Epidermal melanocyte (primary cell): ENCODE results near the gene RGS19.

ENCODE experiments used
- DNase-seq: peaks from one replicate; pipeline ENCODE4 v3.0.0; 2011; ENCODE audit warnings: low spot score; ENCODE audit not compliant: insufficient read length

Gene RGS19

GRCh38 chr20:64035933-64036345 is 43.4 kb downstream of the RGS19 start, which contains the start of gene C20orf204:
Gene C20orf204, plus strand, starts transcription at chr20:64036182. Its CDS starts 142 bp downstream, at chr20:64036324.
- DNase-seq = no peak

DNA sequence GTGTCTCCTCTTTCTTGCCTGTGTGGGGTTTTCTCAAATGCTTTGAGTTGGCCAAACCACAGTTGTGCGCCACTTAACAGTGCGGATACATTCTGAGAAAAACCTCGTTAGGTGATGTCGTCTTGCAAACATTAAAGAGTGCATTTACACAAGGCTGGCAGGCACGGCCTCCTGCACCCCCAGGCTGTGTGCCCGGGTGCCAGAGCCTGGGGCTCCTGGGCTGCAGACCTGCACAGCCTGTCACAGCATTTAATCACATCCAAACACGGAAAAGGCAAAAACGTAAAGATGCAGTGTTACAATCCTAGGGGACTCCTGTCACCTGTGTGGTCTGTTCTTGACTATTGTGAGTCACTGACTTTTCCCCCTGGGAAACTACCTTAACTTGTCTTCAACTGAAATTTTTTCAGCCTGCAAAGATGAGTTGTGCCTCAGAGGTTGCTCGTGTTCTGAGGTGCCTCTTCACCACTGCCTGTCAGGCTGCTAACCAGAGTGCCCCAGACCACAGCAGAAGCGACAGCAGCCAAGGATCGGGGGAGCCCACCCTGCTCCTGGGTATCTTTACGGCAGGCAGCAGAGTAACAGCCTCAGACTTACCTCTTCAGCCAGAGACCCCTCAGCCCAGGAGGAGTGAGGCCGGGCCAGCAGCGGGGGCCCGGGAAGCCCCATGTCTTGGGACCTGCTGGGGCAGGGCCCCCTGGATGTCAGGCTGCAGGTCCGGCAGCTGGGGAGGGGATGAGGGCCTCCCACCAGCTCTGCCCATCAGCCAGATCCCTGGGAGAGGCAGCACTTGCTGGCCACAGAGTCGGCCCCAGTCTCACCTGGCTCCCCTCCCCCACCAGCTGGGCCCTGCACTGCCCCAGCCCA is 44.0 kb downstream of the RGS19 start:
- DNase-seq = no peak

GRCh38 chr20:64033981-64034493 is 45.3 kb downstream of the RGS19 start:
- no peak for DNase-seq

DNA sequence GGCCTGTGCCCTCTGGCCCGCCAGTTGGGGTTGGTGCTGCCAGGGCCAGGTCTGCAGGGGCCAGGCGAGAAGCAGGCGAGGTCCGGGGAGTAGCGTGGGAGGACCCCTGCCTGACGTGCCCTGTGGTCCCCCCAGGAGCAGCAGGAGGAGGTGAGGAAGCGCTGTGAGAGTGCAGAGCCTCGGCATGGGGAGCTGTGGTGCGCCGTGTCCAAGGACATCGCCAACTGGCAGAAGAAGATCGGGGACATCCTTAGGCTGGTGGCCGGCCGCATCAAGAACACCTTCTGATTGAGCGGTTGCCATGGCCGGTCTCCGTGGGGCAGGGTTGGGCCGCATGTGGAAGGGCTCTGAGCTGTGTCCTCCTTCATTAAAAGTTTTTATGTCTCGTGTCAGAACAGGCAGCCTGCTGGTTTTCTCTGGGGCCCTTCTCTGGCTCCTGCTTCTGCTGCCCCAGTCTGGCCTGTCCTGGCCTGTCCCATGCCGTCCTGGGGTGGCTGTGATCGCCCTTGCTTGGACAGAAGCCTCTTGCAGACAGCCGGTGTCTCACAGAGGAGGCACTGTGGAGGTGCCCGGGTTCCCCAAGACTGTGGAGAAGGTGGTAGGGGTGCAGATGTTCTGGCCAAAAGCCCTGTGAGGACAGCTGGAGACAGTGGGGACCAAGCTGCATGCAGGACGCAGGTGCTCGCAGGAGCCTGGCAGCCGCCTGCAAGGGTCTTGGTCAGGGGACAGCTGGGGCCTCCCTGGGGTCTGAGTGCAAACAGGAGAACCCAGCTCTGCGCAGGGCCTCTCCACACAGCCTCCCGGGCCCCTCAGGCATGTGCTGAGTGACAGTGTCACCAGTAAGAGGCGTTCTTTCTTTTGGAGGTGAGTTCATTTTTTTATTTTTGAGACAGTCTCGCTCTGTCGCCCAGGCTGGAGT is 46.4 kb downstream of the RGS19 start:
- DNase-seq = no peak

GRCh38 chr20:64031822-64032314 is 47.5 kb downstream of the RGS19 start:
- no peak for DNase-seq

DNA sequence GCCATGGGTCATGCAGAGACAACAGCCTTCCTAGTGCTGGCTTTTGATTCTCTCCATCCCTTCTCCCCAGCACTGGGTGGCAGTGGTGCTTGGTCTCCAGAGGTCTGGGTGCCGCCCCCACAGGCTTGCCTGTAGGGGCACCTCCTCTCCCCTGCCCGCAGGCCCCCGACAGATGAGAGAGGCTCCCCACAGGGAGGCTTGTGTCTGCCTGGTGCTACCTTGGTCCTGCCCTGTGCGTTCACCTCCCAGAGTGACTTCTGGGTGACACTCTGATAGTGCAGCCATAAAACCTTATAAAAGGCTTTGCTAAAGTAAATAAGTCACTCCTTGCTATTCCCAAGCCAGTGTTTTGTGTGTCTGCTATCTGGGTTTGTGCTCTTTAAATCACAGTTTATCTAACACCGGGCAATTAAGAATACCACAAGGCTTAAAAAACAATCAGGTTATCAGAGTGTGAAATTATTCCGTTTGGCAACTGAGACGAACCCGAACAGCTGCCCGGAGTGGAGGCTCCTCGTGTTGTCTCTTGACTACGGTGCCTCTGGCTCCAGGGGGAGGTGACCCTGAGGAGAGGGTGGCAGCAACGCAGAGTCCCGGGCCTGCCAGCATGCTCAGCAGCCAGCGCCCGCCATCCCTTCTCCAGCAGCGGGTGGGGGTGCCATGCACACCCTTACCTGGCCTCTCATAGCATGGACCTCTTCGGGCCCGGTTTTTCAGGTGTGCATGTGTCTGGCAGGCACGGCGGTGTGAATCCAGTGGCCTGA is 48.8 kb downstream of the RGS19 start:
- DNase-seq = no peak

DNA sequence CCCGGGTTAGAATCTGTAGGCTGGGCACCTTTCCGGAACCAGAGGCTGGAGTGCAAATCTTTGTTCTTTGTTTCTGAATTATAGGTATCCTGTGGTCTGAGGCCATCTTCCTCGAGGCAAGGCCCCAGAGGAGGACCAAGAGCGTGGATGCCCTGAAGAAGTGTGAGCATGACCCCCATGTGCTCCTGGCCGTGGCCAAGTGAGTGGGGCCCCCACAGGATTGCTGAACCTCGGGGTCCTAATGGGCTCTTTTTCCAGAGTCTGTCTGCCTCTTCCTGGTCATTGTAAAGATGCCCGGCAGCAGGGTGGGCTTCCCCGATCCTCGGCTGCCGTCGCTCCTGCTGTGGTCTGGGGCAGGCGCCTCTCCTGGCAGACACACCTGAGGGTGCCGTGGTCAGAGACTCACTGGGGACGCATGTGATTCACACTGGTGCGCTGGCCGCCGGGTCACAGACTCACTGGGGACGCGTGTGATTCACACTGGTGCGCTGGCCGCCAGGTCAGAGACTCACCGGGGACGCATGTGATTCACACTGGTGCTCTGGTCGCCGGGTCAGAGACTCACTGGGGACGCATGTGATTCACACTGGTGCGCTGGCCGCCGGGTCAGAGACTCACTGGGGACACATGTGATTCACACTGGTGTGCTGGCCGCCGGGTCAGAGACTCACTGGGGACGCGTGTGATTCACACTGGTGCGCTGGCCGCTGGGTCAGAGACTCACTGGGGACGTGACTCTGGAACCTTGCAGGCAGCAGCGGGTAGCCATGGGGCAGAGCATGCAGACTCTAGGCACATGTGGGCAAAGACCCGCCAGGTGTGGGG is 49.8 kb downstream of the RGS19 start:
- no peak for DNase-seq

GRCh38 chr20:64027981-64028685 is 51.2 kb downstream of the RGS19 start:
- DNase-seq = no peak

GRCh38 chr20:64025826-64026412 is 53.4 kb downstream of the RGS19 start:
- DNase-seq = no peak

- no peak for DNase-seq
Observed at GRCh38 chr20:64025101-64025825, 54.1 kb downstream of the RGS19 start.

DNA sequence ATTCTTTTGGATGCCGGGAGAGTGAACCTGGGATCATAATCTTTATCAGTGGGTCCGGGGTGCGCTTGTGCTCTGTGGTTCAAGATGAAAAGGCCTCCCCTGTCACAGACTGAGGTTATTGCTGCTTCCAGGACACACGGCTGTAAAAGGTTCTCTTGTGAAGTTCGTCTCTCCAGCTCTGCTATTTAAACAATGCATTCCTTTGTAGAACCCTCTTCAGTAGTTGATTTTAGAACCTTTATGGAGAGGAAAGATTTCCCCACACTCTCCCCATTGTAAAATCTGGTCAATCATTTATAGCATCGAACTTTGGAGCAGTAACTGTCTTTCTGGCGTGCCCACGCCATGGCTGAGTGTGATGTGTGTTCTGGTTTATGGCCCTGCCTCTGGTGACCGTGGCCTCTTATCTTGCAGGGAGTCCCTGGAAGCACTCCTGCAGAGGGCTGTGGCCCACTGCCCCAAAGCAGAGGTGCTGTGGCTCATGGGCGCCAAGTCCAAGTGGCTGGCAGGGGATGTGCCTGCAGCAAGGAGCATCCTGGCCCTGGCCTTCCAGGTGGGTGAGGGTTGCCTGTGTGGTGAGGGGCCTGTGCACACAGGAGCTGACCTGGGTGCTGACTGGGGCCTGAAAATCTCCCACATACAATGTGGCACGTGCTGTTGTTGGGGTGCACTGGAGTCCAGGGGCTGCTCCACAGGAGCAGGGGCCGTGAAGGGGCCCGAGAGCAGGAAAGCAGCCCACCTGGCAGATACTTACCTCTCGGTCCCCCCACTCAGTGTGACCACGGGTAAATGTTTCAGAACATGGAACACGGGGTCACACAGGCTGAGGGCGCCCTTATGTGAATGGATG is 55.0 kb downstream of the RGS19 start:
- DNase-seq = no peak

DNA sequence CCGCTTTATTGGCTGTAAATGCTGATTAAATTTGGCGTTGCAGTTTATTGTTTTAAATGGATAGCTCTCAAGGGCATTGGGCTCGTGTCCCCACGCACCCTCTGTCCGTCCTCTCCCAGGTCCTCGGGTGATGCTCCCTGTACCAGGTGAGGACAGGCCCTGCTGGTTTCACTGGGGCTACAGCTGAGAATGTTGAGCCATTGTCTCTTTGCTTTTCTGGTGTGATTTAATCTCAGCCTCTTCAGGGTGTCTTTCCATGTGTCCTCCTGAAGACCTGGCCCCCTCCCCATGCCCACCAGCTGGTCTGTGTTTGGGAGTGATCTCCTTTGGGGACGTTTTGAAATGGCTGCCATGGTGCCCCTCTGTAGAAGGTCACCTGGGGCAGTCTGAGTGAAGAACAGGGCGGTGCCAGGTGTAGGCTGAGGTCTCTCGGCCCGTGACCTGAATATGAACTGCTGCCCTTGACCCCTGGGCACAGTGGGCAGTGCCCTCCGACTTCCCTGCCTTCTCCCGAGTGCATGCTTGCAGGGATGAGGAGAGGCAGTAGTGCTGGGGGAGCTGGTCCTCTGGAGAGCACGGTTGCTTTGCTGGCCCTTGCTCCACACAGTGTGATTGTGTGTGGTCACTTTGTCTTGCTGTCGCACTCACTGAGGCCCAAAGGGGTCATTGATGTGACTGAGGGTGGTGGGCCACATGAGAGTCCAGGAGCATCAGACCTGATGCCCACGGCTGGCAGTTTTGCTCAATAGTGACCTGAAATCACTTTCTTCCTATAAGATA is 55.8 kb downstream of the RGS19 start:
- DNase-seq = no peak
